Thyroid gland (tissue), 4 donors: Measurements from ENCODE around the gene SECTM1. TPM values are rescaled to one million over a fixed set of nuclear protein-coding genes. Genes with fewer than 3 reads are reported as not detected.

Experiments
- DNase-seq, 2 donors: peaks; one replicate each; pipeline ENCODE4 v3.0.0-alpha.2; 2019
- H3K27ac ChIP-seq, 3 donors: fragments of 200-600 bp; sonication (generic); 1 replicate in 2 of 3; 2 replicates in 1 of 3; pipeline ENCODE4 v1.5.1; 2016 to 2019; ENCODE audit warnings: mild to moderate bottlenecking in 1 of 3, moderate library complexity in 1 of 3
- H3K27me3 ChIP-seq: fragments of 200-600 bp; sonication (generic); one replicate; pipeline ENCODE4 v1.5.1; 2019
- H3K36me3 ChIP-seq, 2 donors: fragments of 200-600 bp; sonication (generic); one replicate each; pipeline ENCODE4 v1.5.1; 2016 to 2019
- H3K4me1 ChIP-seq, 2 donors: fragments of 200-600 bp; sonication (generic); one replicate each; pipeline ENCODE4 v1.5.1; 2017 to 2019
- H3K4me3 ChIP-seq, 3 donors: fragments of 200-600 bp; sonication (generic); replicated peaks in 1 of 3; 1 replicate in 2 of 3; 2 replicates in 1 of 3; pipeline ENCODE4 v1.5.1; 2016; ENCODE audit warnings: mild to moderate bottlenecking in 1 of 3
- H3K9me3 ChIP-seq: fragments of 200-600 bp; sonication (generic); one replicate; pipeline ENCODE4 v1.5.1; 2017
- CTCF ChIP-seq, 6 experiments: fragments of 200-600 bp in 3 of 6; fragments of 450-650 bp in 3 of 6; sonication (generic) in 3 of 6; IDR thresholded peaks; one replicate each; pipeline ENCODE4 v1.5.1; 2016 to 2019; ENCODE audit warnings: antibody characterized with exemption in 6 of 6, mild to moderate bottlenecking in 2 of 6, inconsistent platforms in 1 of 6, moderate library complexity in 1 of 6
- POLR2A ChIP-seq, 2 donors: fragments of 450-650 bp; IDR thresholded peaks; one replicate each; pipeline ENCODE4 v1.6.1; 2017; ENCODE audit warnings: antibody characterized with exemption in 2 of 2, mild to moderate bottlenecking in 2 of 2, moderate library complexity in 1 of 2
- WGBS, 2 donors: methylation state at CpG; one replicate each; pipeline ENCODE4 v1.1.5; 2017; 5-methylcytosine and 5-hydroxymethylcytosine counted together
- intact Hi-C: fragments of 100-400 bp; cut with DNase I; formaldehyde crosslinking; loops from one replicate; pipeline ENCODE4 v1.15.1; 2023
- total RNA-seq, 4 donors: library from RNA; depleted of rRNA; stranded (reverse); fragments of >200 nt; gene quantifications; one replicate each; pipeline ENCODE4 v1.2.3, GENCODE V29; 2016

The SECTM1 gene
- total RNA-seq, 4 donors from 2014 or later = 4.1 to 15.3 (median 5.1) TPM

GRCh38 chr17:82371333-82372248 lies 38.0 kb upstream of the SECTM1 start, which contains the start of gene UTS2R:
Gene UTS2R, plus strand, starts transcription at chr17:82371765. Its CDS starts 2,560 bp downstream, at chr17:82374325.
- peaks cover 6% of the 10 kb centered on the region for H3K27me3 ChIP-seq
- peak within 1 kb of the TSS in 1 of 3 donors; percentile 33 for H3K4me3 ChIP-seq
- H3K4me1 ChIP-seq = peaks cover 11 to 29% of the 10 kb centered on the region in 2 donors
- WGBS, 2 donors = 0 to 21% methylated on average over 2 to 22 of the region's 109 CpGs
- TF ChIP-seq CTCF (IDR thresholded peaks at IDR 0.05) = no peak
- no peak for TF ChIP-seq POLR2A (IDR thresholded peaks at IDR 0.05)
- H3K27ac ChIP-seq = peak within 1 kb of the TSS in 1 of 3 donors; percentile 33
- intact Hi-C loops = no loop called here
- H3K36me3 ChIP-seq = no peaks in the 10 kb centered on the region
- no peaks in the 10 kb centered on the region for H3K9me3 ChIP-seq
- DNase-seq = no peak

GRCh38 chr17:82370471-82371332 lies 37.1 kb upstream of the SECTM1 start:
- TF ChIP-seq CTCF (IDR thresholded peaks at IDR 0.05) = no peak
- TF ChIP-seq POLR2A (IDR thresholded peaks at IDR 0.05) = no peak
- no peak for DNase-seq
- Histone ChIP-seq H3K4me1 (peaks cover 11 to 29% of the 10 kb centered on the region in 2 donors), H3K36me3 (no peaks in the 10 kb centered on the region), H3K27ac (no peak overlapping the region), H3K27me3 (peaks cover 6% of the 10 kb centered on the region), H3K9me3 (no peaks in the 10 kb centered on the region), H3K4me3 (peak overlapping the region in 1 of 3 donors; percentile 33)
- WGBS, 2 donors = 51 to 60% methylated on average over 23 to 28 of the region's 38 CpGs
- intact Hi-C loops = no loop called here

GRCh38 chr17:82369211-82369610 lies 35.6 kb upstream of the SECTM1 start:
- WGBS, 2 donors = 49 to 53% methylated on average over 7 of the region's 7 CpGs
- peak; percentile 54 to 62 for DNase-seq
- H3K36me3 ChIP-seq = no peaks in the 10 kb centered on the region
- intact Hi-C loops = no loop called here
- H3K4me3 ChIP-seq = no peak overlapping the region
- peak overlapping the region in 1 of 3 donors; percentile 29 for H3K27ac ChIP-seq
- no peak for TF ChIP-seq CTCF (IDR thresholded peaks at IDR 0.05)
- TF ChIP-seq POLR2A (IDR thresholded peaks at IDR 0.05) = no peak
- no peaks in the 10 kb centered on the region for H3K27me3 ChIP-seq
- H3K4me1 ChIP-seq = peaks cover 11 to 29% of the 10 kb centered on the region in 2 donors
- no peaks in the 10 kb centered on the region for H3K9me3 ChIP-seq

- no peak for DNase-seq
- Histone ChIP-seq H3K4me1 (peaks cover 11 to 24% of the 10 kb centered on the region in 2 donors), H3K36me3 (no peaks in the 10 kb centered on the region), H3K9me3 (no peaks in the 10 kb centered on the region), H3K27me3 (no peaks in the 10 kb centered on the region), H3K4me3 (no peak overlapping the region), H3K27ac (no peak overlapping the region)
- no peak for TF ChIP-seq CTCF (IDR thresholded peaks at IDR 0.05)
- no peak for TF ChIP-seq POLR2A (IDR thresholded peaks at IDR 0.05)
- intact Hi-C loops = no loop called here
- WGBS, 2 donors = 91 to 93% methylated on average over 12 to 14 of the region's 14 CpGs
Measured at GRCh38 chr17:82367724-82368524, 34.4 kb upstream of the SECTM1 start.
